Measurements from ENCODE around the gene PRDM9.
"Not testable (repeated sequence)": the region's sequence is repeated elsewhere in the genome, so short reads cannot be mapped to it uniquely, and the experiment has no call there.

PRDM9 gene

DNA sequence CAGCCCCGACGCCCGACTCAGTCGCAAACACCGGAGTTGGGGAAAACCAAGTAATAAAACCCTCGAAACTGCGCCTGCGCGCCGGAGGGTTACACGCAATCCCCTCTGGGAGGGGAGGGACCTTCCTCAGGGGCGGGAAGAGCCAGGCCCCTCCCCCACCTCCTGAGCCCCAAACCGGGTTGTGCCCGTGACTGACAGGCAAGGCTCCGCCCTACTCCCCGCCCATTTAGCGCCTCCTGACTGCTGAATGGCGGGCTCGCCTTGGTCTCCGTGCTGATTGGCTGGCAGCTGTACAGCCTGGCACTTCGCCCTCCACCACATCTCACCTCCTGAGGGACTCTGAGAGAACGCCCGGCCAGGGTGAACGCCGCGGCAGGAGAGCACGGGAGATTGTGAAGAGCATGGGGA, at the start of gene PRDM9:
TSS of gene PRDM9 (plus strand) at position 332 of the 408 bp plus-strand sequence. CDS start 1,425 bp downstream, outside the sequence.
- DNase-seq = no peak
- no peak within 1 kb of the TSS for H3K4me3 Mint-ChIP-seq
- no peak within 1 kb of the TSS for H3K27ac Mint-ChIP-seq
- H3K9me3 Mint-ChIP-seq = peaks cover 29% of the 10 kb centered on the region
- H3K4me1 Mint-ChIP-seq (ENCODE audit: low read depth) = no peaks in the 10 kb centered on the region
- peaks cover 3% of the 10 kb centered on the region for H3K36me3 Mint-ChIP-seq (ENCODE audit: low read depth)
- H3K27me3 Mint-ChIP-seq = no peaks in the 10 kb centered on the region

DNA sequence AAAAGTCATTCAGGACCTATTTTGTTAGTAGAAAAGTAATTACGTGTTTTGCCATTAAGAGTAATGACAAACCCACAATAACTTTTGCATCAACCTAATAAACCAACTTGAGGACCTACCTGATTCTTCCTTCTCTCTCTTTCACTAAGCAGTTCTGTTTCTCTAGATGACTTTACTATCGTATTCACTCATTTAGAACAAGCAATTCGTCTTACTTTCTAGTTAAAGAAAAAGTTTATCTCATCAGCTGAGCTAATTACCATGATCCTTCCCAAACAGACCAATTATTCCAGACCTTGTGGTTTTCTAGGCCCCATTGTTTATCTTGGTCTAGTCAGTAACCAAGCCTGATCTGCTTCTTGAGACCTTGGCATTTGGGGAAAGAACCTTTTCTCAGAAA, 49.6 kb upstream of the PRDM9 start:
- no peaks in the 10 kb centered on the region for H3K36me3 Mint-ChIP-seq (ENCODE audit: low read depth)
- no peaks in the 10 kb centered on the region for H3K27me3 Mint-ChIP-seq
- no peak overlapping the region for H3K27ac Mint-ChIP-seq
- no peaks in the 10 kb centered on the region for H3K4me1 Mint-ChIP-seq (ENCODE audit: low read depth)
- H3K4me3 Mint-ChIP-seq = no peak overlapping the region
- DNase-seq = no peak
- peaks cover 33% of the 10 kb centered on the region for H3K9me3 Mint-ChIP-seq

DNA sequence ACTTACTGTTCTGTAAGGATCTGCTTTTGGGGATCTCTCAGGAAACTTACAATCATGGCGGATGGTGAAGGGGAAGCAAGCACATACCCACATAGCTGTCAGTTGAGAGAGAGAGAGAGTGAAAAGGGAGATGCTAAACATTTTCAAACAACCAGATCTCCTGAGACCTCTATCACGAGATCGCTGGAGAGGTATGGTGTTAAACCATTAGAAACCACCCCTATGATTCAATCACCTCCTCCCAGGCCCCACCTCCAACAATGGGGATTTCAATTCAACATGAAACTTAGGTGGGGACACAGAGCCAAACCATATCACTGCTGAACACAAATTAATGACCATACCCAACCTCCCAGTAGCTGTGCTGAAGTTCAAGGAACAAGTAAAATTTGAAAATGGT, 48.2 kb upstream of the PRDM9 start:
- H3K27me3 Mint-ChIP-seq = no peaks in the 10 kb centered on the region
- H3K4me1 Mint-ChIP-seq (ENCODE audit: low read depth) = no peaks in the 10 kb centered on the region
- DNase-seq = no peak
- H3K36me3 Mint-ChIP-seq (ENCODE audit: low read depth) = no peaks in the 10 kb centered on the region
- no peak overlapping the region for H3K4me3 Mint-ChIP-seq
- H3K27ac Mint-ChIP-seq = no peak overlapping the region
- peaks cover 31% of the 10 kb centered on the region for H3K9me3 Mint-ChIP-seq

DNA sequence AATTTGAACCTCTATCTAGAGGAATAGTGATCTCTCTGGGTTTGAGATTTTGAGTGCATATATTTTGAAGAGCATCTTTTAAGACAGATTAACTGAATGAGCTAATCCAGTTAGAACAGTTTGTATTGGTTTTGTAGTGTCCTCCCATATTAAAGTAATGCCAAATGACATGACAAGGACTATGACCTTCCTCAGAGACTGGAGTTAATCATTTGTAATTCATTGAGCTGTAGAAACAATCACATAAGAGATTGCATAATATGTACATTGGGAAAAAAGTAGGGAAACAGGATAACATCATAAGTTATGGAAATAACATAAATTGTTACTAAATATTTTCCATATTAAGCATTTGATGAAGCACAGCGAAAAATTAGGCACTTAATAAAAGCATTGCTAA, 45.8 kb upstream of the PRDM9 start:
- H3K9me3 Mint-ChIP-seq = peaks cover 26% of the 10 kb centered on the region
- no peaks in the 10 kb centered on the region for H3K4me1 Mint-ChIP-seq (ENCODE audit: low read depth)
- H3K36me3 Mint-ChIP-seq (ENCODE audit: low read depth) = no peaks in the 10 kb centered on the region
- no peak overlapping the region for H3K27ac Mint-ChIP-seq
- H3K27me3 Mint-ChIP-seq = no peaks in the 10 kb centered on the region
- no peak for DNase-seq
- no peak overlapping the region for H3K4me3 Mint-ChIP-seq

DNA sequence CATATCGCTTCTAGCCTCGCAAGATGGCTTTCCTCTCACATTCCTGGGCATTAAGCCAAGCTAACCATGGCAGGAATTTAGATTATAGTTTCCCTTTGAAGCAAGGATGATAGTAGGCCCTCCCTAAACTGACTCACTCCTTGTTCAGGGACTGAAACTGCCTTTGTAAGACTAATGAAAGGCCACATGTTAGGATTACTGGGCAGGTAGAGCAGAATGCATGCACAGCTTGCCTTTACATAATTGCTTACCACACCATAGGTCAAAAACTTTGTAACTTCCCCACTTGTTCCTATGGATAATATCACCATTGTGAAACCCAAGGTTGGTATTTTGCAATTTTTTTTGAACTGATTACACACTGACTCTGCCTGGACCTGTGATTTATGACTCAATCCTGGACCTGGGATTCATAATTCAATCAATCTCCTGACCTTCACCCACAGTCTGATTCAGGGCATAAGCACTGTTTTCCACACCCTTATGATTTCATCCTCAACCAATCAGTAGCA, 41.0 kb upstream of the PRDM9 start:
- DNase-seq = no peak
- H3K4me3 Mint-ChIP-seq = no peak overlapping the region
- H3K4me1 Mint-ChIP-seq (ENCODE audit: low read depth) = no peaks in the 10 kb centered on the region
- no peaks in the 10 kb centered on the region for H3K36me3 Mint-ChIP-seq (ENCODE audit: low read depth)
- H3K27ac Mint-ChIP-seq = no peak overlapping the region
- H3K9me3 Mint-ChIP-seq = peaks cover 18% of the 10 kb centered on the region
- H3K27me3 Mint-ChIP-seq = no peaks in the 10 kb centered on the region

DNA sequence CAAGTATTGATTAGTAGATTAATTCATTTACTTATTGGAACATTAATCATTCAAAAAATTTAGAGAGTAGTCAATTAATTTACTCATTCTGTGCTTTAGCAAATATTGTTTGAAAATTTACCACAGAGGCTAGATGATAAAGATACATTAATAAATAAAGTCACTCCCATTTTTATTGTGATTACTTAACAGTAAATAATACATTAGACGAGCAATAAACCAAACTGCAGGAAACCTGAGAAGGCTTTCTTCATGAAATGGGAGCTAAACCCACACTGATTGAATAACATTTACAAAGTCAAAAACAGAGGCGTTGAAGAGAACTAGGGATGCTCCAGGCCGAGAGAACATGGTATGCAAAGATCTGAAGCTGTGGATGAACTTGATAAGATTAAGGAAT, 38.8 kb upstream of the PRDM9 start:
- Mint-ChIP-seq H3K27ac (no peak overlapping the region), H3K4me3 (no peak overlapping the region), H3K36me3 (ENCODE audit: low read depth) (no peaks in the 10 kb centered on the region), H3K9me3 (peaks cover 14% of the 10 kb centered on the region), H3K4me1 (ENCODE audit: low read depth) (no peaks in the 10 kb centered on the region), H3K27me3 (no peaks in the 10 kb centered on the region)
- no peak for DNase-seq

DNA sequence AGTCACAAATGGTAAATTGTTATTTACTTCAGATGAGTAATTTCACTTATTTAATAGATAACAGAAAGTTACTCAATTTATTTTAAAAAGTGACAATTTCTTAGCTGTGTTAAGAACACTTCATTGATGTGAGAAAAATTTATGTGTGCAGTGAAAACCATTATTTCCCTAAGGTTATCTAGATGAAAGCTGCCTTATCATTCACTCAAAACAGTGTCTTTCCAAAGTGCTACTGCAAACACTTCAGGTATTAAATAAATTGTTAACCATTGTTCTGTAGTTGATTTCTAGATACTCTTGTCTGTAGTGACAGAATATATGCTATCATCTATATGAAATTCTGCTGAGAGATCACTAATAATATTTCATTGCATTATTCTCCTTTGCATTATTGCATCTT, 33.5 kb upstream of the PRDM9 start:
- no peaks in the 10 kb centered on the region for H3K36me3 Mint-ChIP-seq (ENCODE audit: low read depth)
- H3K4me1 Mint-ChIP-seq (ENCODE audit: low read depth) = no peaks in the 10 kb centered on the region
- H3K4me3 Mint-ChIP-seq = no peak overlapping the region
- no peak for DNase-seq
- peaks cover 18% of the 10 kb centered on the region for H3K9me3 Mint-ChIP-seq
- no peak overlapping the region for H3K27ac Mint-ChIP-seq
- H3K27me3 Mint-ChIP-seq = no peaks in the 10 kb centered on the region

DNA sequence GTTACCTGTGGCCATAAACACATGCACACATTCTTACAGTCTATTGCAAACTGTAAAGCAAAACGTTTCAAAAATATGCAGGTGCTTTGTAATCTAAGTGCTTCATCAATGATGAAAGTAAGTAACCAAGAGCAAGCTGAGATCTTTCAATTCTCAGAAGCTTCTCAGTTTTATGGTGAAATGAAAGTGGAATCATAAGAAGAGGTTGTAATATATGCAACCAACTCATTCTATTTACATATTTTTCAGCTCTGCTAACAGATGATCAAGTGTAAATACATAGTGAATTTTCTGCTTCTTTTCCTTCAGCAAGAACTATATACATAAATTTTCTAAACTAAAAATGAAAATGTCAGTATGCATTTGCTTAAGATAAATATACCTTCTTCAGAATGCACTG, 33.1 kb upstream of the PRDM9 start:
- Mint-ChIP-seq H3K4me3 (no peak overlapping the region), H3K27ac (no peak overlapping the region), H3K4me1 (ENCODE audit: low read depth) (no peaks in the 10 kb centered on the region), H3K36me3 (ENCODE audit: low read depth) (no peaks in the 10 kb centered on the region), H3K27me3 (no peaks in the 10 kb centered on the region), H3K9me3 (peaks cover 18% of the 10 kb centered on the region)
- DNase-seq = no peak

DNA sequence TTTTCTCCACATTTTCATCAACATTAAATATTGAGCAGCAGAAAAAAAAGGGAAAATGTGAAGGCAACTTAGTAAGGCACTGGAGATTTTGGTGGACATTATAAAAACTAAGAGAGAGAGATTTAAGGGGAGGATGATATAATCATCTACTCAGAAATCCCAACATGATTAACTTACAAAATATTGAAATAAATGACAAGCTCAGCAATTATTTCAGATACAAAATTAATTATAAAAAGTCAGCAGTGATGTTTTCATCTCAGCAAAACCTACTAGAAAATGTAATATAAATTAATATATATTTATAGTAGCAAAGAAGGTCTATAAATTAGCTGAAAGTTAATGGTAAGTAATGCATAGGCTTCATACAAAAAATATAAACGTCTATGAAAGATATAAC, 30.8 kb upstream of the PRDM9 start:
- no peak overlapping the region for H3K27ac Mint-ChIP-seq
- H3K27me3 Mint-ChIP-seq = no peaks in the 10 kb centered on the region
- H3K4me1 Mint-ChIP-seq (ENCODE audit: low read depth) = no peaks in the 10 kb centered on the region
- DNase-seq = no peak
- H3K4me3 Mint-ChIP-seq = no peak overlapping the region
- H3K9me3 Mint-ChIP-seq = peaks cover 11% of the 10 kb centered on the region
- no peaks in the 10 kb centered on the region for H3K36me3 Mint-ChIP-seq (ENCODE audit: low read depth)

DNA sequence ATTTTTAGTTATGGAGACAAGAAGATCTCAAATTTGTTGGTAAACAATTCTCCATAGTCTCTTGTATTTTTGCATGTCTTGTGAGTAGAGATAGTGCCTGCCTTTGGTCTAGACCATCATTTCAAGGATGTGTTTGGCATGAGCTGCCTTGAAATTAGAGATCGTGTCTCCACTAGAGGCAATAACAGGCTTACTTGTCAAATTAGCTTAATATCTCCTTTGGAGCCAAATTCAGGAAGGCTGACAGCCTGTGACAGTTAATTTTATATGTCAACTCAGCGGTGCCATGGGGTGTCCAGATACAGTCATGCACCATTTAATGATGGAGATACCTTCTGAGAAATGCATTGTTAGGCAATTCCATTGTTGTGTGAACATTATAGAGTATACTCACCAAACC, 24.8 kb upstream of the PRDM9 start:
- Mint-ChIP-seq H3K4me1 (ENCODE audit: low read depth) (no peaks in the 10 kb centered on the region), H3K4me3 (no peak overlapping the region), H3K9me3 (peaks cover 14% of the 10 kb centered on the region), H3K27ac (no peak overlapping the region), H3K36me3 (ENCODE audit: low read depth) (no peaks in the 10 kb centered on the region), H3K27me3 (no peaks in the 10 kb centered on the region)
- DNase-seq = no peak

DNA sequence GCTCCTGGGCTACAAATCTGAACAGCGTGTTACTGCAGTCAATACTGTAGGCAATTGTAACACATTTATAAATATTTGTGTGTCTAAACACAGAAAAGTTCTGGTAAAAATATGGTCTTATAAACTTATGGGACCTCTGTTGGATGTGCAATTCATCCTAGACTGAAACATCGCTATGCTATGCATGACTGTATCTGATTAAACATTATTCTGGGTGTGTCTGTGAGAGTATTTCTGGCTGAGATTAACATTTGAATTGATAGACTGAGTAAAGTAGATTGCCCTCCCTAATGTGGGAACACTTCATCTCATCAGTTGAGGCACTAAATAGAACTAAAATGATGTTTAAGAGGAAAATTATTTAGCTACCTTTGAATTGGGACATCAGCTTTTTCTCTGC, 24.3 kb upstream of the PRDM9 start:
- H3K27me3 Mint-ChIP-seq = no peaks in the 10 kb centered on the region
- no peaks in the 10 kb centered on the region for H3K4me1 Mint-ChIP-seq (ENCODE audit: low read depth)
- H3K27ac Mint-ChIP-seq = no peak overlapping the region
- no peak overlapping the region for H3K4me3 Mint-ChIP-seq
- peaks cover 17% of the 10 kb centered on the region for H3K9me3 Mint-ChIP-seq
- DNase-seq = no peak
- H3K36me3 Mint-ChIP-seq (ENCODE audit: low read depth) = no peaks in the 10 kb centered on the region

DNA sequence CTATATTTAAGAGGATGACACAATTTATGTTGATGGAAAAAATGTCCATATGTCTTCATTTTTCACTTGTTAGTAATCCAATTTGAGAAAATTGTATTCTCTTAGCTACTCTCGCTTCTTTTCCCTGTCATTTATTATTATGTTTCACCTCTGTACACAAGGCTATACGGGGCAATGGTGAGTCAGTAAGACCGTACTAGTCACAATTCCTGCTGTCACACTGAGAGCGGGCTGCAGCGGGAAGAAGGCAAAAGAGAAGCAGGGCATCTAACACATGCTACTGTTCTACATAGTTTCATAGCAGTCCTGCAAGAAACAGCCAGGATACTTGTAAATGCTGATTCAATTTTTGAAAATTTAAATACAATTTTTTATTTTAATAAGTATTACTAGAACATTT, 23.3 kb upstream of the PRDM9 start:
- no peak overlapping the region for H3K4me3 Mint-ChIP-seq
- H3K36me3 Mint-ChIP-seq (ENCODE audit: low read depth) = no peaks in the 10 kb centered on the region
- DNase-seq = no peak
- H3K27me3 Mint-ChIP-seq = no peaks in the 10 kb centered on the region
- no peak overlapping the region for H3K27ac Mint-ChIP-seq
- H3K9me3 Mint-ChIP-seq = peaks cover 22% of the 10 kb centered on the region
- H3K4me1 Mint-ChIP-seq (ENCODE audit: low read depth) = no peaks in the 10 kb centered on the region

DNA sequence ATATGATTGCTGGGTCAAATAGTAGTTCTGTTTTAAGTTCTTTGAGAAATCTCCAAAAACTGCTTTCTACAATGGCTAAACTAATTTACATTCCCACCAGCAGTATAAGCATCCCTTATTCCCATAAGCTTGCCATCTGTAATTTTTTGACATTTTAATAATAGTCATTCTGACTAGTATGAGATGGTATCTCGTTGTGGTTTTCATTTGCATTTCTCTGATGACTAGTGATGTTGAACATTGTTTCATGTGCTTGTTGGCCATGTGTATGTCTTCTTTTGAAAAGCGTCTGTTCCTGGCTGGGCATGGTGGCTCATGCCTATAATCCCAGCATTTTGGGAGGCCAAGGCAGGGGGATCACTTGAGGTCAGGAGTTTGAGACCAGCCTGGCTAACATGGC, 21.2 kb upstream of the PRDM9 start:
- H3K4me3 Mint-ChIP-seq; H3K4me1 Mint-ChIP-seq (ENCODE audit: low read depth); H3K27ac Mint-ChIP-seq; DNase-seq; H3K27me3 Mint-ChIP-seq; H3K36me3 Mint-ChIP-seq (ENCODE audit: low read depth): not testable (repeated sequence)
- H3K9me3 Mint-ChIP-seq = peaks cover 29% of the 10 kb centered on the region

DNA sequence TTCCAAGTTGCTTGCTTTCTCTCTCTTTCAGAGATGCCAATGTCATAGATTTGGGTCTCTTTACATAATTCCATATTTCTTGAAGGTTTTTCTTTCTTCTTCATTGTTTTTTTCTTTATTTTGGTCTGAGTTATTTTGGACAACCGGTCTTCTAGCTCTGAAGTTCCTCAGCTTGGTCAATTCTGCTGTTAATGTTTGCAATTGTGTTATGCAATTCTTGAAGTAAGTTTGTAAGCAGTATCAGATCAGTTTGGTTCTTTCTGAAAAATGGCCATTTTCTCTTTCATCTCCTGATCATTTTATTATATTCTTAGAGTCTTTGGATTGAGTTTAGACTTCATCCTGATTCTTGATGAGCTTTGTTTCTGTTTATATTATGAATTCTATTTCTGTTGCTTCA, 16.4 kb upstream of the PRDM9 start:
- Mint-ChIP-seq H3K9me3 (peaks cover 22% of the 10 kb centered on the region), H3K4me3 (no peak overlapping the region), H3K27me3 (no peaks in the 10 kb centered on the region), H3K36me3 (ENCODE audit: low read depth) (no peaks in the 10 kb centered on the region), H3K4me1 (ENCODE audit: low read depth) (no peaks in the 10 kb centered on the region), H3K27ac (no peak overlapping the region)
- DNase-seq = no peak

DNA sequence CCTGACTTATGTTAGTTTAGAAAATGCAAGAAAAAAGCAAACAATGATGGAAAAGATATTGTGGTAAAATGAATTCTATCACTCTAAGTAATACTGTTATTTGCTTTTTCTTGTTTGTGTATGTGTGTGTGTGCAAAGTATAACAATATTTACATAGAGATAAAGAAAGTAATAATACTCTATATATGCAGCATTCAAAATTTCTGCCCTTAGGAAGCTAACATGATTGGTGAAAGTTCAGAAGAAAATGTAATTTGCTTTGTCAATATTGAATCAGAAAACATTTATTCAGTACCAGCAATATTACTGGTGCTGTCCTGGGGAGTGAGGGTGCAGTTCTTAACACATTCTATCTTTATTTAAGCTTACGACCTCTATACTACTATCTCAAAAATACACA, 12.9 kb upstream of the PRDM9 start:
- no peaks in the 10 kb centered on the region for H3K27me3 Mint-ChIP-seq
- no peaks in the 10 kb centered on the region for H3K4me1 Mint-ChIP-seq (ENCODE audit: low read depth)
- no peak for DNase-seq
- no peaks in the 10 kb centered on the region for H3K36me3 Mint-ChIP-seq (ENCODE audit: low read depth)
- no peak overlapping the region for H3K4me3 Mint-ChIP-seq
- H3K9me3 Mint-ChIP-seq = peaks cover 12% of the 10 kb centered on the region
- H3K27ac Mint-ChIP-seq = no peak overlapping the region

DNA sequence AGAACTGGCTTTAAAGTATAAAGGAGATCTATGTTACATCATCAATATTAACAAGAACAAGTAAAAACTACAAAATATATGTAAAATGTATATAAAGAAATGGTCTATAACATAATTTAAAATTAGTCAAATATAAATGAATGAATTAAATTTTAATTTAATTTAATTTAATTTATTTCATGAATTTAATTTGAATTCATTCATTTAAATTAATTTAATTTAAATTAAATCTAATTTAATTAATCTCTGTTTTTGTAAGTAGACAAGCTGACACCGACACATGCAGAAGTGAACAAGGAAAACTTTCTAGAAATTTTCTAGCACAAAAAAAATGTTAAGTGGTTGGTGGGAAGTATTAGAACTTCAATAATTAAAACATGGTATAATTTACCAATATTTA, 10.8 kb upstream of the PRDM9 start:
- Mint-ChIP-seq H3K27ac (no peak overlapping the region), H3K9me3 (peaks cover 19% of the 10 kb centered on the region), H3K27me3 (no peaks in the 10 kb centered on the region), H3K36me3 (ENCODE audit: low read depth) (no peaks in the 10 kb centered on the region), H3K4me1 (ENCODE audit: low read depth) (no peaks in the 10 kb centered on the region), H3K4me3 (no peak overlapping the region)
- DNase-seq = no peak
